HepG2 (cell line): ENCODE measurements around the gene KISS1R.

Experiments
- CBX2 ChIP-seq, 2 experiments: fragments of 200-600 bp in 1 of 2; sonication (generic); formaldehyde crosslinking in 1 of 2; IDR thresholded peaks; 2 replicates each; pipeline versions ENCODE4 v1.7.0 to v1.8.1; 2018 to 2022; ENCODE audit warnings: low read depth in 2 of 2, low read length in 1 of 2, mild to moderate bottlenecking in 1 of 2, missing genetic modification reagents in 1 of 2
- EZH2 ChIP-seq: conservative IDR thresholded peaks from 2 replicates; pipeline ENCODE4 v1.6.1; 2012; ENCODE audit warnings: mild to moderate bottlenecking, low read depth, low read length, moderate library complexity
- JUND ChIP-seq: sonication (generic); formaldehyde crosslinking; IDR thresholded peaks from 2 replicates; pipeline ENCODE4 v1.8.0; 2022; ENCODE audit warnings: mild to moderate bottlenecking, missing genetic modification reagents
- MIXL1 ChIP-seq: IDR thresholded peaks from 2 replicates; pipeline ENCODE4 v1.6.1; 2016
- POLR2A ChIP-seq, 2 experiments: IDR thresholded peaks; 2 replicates each; pipeline ENCODE4 v1.6.1; 2011; ENCODE audit warnings: low read depth in 2 of 2, low read length in 2 of 2, mild to moderate bottlenecking in 1 of 2, moderate library complexity in 1 of 2; ENCODE audit not compliant: insufficient read depth in 1 of 2
- SIN3A ChIP-seq: IDR thresholded peaks from 2 replicates; pipeline ENCODE4 v1.6.1; 2011; ENCODE audit warnings: low read depth, mild to moderate bottlenecking, control low read depth, low read length, borderline replicate concordance
- ZIK1 ChIP-seq: sonication (generic); formaldehyde crosslinking; IDR thresholded peaks from 2 replicates; pipeline ENCODE4 v1.5.0; 2020; ENCODE audit warnings: mild to moderate bottlenecking, low read depth, missing genetic modification reagents, borderline replicate concordance
- TF ChIP-seq, protein P1 (sequence below): sonication (generic); formaldehyde crosslinking; IDR thresholded peaks from 2 replicates; pipeline ENCODE4 v1.8.1; 2022; ENCODE audit warnings: mild to moderate bottlenecking, missing genetic modification reagents
- TF ChIP-seq, protein P2 (sequence below): IDR thresholded peaks from 2 replicates; pipeline ENCODE4 v1.6.1; 2016; ENCODE audit warnings: missing biosample characterization, missing genetic modification reagents, low read depth
- TF ChIP-seq, protein P3 (sequence below), 2 experiments: IDR thresholded peaks; 2 replicates each; pipeline ENCODE4 v1.6.1; 2011 to 2012; ENCODE audit warnings: low read length in 2 of 2, borderline replicate concordance in 1 of 2, low read depth in 1 of 2, mild to moderate bottlenecking in 1 of 2, moderate library complexity in 1 of 2
- TF ChIP-seq, protein P4 (sequence below): sonication (generic); formaldehyde crosslinking; IDR thresholded peaks from 2 replicates; pipeline ENCODE4 v1.4.0; 2020; ENCODE audit warnings: missing genetic modification reagents, mild to moderate bottlenecking, borderline replicate concordance
- TF ChIP-seq, protein P5 (sequence below): IDR thresholded peaks from 2 replicates; pipeline ENCODE4 v1.6.1; 2016; ENCODE audit warnings: missing compliant biosample characterization, missing genetic modification reagents, borderline replicate concordance
- TF ChIP-seq, protein P6 (sequence below): sonication (generic); formaldehyde crosslinking; IDR thresholded peaks from 2 replicates; pipeline ENCODE4 v1.8.1; 2023; ENCODE audit warnings: mild to moderate bottlenecking, missing genetic modification reagents
- TF ChIP-seq, protein P7 (sequence below): IDR thresholded peaks from 2 replicates; pipeline ENCODE4 v1.6.1; 2016; ENCODE audit warnings: low read depth, borderline replicate concordance

DNA sequence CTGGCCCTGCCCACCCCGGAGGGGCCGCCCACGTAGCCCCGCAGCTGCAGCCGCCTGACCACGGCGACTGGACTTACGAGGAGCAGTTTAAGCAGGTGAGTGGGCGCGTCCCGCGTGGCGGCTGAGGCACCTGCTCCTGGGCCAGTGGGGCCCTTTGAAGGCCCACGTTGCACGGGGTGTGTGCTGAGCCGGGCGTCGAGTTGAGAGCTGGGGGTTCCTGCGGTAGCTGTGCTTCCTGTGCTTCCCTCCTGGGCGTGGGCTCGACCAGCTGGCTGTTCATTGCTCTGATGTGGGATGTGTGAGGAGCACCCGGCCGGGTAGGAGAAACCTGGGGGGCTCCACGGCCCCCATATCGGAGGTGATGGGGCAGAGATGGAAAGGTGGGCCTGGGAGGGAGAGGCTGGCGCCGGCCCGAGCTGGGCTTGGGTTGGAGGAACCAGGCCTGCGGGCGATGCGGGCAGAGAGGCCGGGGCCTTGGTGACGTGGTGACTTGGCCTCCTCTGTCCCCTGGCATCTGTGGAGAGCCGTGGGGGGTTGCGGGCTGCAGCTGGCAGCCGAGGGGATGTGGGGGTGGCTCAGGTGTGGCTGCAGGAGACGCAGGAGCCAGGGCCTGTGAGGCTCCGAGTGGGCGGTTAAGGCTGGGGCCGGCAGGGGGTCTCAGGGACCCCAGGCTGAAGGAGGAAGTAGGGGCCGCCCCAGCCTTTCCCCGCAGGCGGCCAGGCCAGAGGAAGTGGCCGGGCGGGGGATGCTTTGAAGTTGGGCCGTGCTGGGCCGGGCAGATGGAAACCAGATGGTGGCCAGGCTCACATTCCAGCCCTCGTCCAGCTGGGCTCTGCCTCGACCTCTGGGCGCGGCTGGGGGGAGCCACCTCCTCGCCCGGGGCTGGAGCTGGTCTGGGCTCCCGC is 15.8 kb downstream of the KISS1R start:
- TF ChIP-seq POLR2A (IDR thresholded peaks at IDR 0.05; ENCODE audit: insufficient read depth in 1 of 2, low read depth in 2 of 2, low read length in 2 of 2), result no peak; a peak in 1 of 4 replicates
- TF ChIP-seq, protein P1, sequence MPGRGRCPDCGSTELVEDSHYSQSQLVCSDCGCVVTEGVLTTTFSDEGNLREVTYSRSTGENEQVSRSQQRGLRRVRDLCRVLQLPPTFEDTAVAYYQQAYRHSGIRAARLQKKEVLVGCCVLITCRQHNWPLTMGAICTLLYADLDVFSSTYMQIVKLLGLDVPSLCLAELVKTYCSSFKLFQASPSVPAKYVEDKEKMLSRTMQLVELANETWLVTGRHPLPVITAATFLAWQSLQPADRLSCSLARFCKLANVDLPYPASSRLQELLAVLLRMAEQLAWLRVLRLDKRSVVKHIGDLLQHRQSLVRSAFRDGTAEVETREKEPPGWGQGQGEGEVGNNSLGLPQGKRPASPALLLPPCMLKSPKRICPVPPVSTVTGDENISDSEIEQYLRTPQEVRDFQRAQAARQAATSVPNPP (CRISPR knock-in tag), result no peak
- TF ChIP-seq, protein P2, sequence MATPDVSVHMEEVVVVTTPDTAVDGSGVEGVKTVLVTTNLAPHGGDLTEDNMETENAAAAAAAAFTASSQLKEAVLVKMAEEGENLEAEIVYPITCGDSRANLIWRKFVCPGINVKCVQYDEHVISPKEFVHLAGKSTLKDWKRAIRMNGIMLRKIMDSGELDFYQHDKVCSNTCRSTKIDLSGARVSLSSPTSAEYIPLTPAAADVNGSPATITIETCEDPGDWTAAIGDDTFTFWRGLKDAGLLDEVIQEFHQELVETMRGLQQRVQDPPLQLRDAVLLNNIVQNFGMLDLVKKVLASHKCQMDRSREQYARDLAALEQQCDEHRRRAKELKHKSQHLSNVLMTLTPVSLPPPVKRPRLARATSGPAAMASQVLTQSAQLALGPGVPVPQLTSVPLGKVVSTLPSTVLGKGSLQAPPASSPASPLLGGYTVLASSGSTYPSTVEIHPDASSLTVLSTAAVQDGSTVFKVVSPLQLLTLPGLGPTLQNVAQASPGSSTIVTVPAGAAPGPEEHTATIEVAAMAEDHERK (CRISPR knock-in tag), result no peak
- no peak for TF ChIP-seq JUND (CRISPR knock-in tag)
- TF ChIP-seq MIXL1 (CRISPR knock-in tag), result no peak
- TF ChIP-seq, protein P3, sequence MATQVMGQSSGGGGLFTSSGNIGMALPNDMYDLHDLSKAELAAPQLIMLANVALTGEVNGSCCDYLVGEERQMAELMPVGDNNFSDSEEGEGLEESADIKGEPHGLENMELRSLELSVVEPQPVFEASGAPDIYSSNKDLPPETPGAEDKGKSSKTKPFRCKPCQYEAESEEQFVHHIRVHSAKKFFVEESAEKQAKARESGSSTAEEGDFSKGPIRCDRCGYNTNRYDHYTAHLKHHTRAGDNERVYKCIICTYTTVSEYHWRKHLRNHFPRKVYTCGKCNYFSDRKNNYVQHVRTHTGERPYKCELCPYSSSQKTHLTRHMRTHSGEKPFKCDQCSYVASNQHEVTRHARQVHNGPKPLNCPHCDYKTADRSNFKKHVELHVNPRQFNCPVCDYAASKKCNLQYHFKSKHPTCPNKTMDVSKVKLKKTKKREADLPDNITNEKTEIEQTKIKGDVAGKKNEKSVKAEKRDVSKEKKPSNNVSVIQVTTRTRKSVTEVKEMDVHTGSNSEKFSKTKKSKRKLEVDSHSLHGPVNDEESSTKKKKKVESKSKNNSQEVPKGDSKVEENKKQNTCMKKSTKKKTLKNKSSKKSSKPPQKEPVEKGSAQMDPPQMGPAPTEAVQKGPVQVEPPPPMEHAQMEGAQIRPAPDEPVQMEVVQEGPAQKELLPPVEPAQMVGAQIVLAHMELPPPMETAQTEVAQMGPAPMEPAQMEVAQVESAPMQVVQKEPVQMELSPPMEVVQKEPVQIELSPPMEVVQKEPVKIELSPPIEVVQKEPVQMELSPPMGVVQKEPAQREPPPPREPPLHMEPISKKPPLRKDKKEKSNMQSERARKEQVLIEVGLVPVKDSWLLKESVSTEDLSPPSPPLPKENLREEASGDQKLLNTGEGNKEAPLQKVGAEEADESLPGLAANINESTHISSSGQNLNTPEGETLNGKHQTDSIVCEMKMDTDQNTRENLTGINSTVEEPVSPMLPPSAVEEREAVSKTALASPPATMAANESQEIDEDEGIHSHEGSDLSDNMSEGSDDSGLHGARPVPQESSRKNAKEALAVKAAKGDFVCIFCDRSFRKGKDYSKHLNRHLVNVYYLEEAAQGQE (IDR thresholded peaks at IDR 0.05; ENCODE audit: borderline replicate concordance in 1 of 2, low read depth in 1 of 2, low read length in 2 of 2), result no peak
- TF ChIP-seq, protein P4, sequence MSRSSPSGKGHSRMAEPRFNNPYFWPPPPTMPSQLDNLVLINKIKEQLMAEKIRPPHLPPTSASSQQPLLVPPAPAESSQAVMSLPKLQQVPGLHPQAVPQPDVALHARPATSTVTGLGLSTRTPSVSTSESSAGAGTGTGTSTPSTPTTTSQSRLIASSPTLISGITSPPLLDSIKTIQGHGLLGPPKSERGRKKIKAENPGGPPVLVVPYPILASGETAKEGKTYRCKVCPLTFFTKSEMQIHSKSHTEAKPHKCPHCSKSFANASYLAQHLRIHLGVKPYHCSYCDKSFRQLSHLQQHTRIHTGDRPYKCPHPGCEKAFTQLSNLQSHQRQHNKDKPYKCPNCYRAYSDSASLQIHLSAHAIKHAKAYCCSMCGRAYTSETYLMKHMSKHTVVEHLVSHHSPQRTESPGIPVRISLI (CRISPR knock-in tag), result no peak
- no peak for TF ChIP-seq EZH2
- TF ChIP-seq, protein P5, sequence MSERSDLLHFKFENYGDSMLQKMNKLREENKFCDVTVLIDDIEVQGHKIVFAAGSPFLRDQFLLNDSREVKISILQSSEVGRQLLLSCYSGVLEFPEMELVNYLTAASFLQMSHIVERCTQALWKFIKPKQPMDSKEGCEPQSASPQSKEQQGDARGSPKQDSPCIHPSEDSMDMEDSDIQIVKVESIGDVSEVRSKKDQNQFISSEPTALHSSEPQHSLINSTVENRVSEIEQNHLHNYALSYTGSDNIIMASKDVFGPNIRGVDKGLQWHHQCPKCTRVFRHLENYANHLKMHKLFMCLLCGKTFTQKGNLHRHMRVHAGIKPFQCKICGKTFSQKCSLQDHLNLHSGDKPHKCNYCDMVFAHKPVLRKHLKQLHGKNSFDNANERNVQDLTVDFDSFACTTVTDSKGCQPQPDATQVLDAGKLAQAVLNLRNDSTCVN (CRISPR knock-in tag), result no peak
- TF ChIP-seq ZIK1, result no peak
- no peak for TF ChIP-seq SIN3A
- no peak for TF ChIP-seq CBX2 (IDR thresholded peaks at IDR 0.05; ENCODE audit: low read depth, low read length)
- no peak for TF ChIP-seq CBX2 (CRISPR knock-in tag; IDR thresholded peaks at IDR 0.05; ENCODE audit: low read depth)
- TF ChIP-seq, protein P6, sequence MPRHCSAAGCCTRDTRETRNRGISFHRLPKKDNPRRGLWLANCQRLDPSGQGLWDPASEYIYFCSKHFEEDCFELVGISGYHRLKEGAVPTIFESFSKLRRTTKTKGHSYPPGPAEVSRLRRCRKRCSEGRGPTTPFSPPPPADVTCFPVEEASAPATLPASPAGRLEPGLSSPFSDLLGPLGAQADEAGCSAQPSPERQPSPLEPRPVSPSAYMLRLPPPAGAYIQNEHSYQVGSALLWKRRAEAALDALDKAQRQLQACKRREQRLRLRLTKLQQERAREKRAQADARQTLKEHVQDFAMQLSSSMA, result no peak
- TF ChIP-seq, protein P7, sequence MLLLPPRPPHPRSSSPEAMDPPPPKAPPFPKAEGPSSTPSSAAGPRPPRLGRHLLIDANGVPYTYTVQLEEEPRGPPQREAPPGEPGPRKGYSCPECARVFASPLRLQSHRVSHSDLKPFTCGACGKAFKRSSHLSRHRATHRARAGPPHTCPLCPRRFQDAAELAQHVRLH, result no peak
